ENCODE results near the gene SEPTIN3.

SEPTIN3 gene

GRCh38 chr22:41975299-41976069 is 6.2 kb downstream of the SEPTIN3 start:
- no peak for FAIRE-seq

GRCh38 chr22:41976070-41976901 is 7.0 kb downstream of the SEPTIN3 start:
- FAIRE-seq, result no peak
- DNase-seq (ENCODE audit: insufficient read length, low spot score), result peak; percentile 22

More at GRCh38 chr22:41975299-41976069, 6.2 kb downstream of the SEPTIN3 start:
- DNase-seq (ENCODE audit: insufficient read length, low spot score), result no peak

GRCh38 chr22:41976961-41977566 is 7.8 kb downstream of the SEPTIN3 start:
- no peak for DNase-seq (ENCODE audit: insufficient read length, low spot score)
- no peak for FAIRE-seq

- DNase-seq (ENCODE audit: insufficient read length, low spot score), result no peak
- FAIRE-seq, result no peak
Measured at GRCh38 chr22:41978732-41979131, 9.5 kb downstream of the SEPTIN3 start.

- FAIRE-seq (no peak), DNase-seq (ENCODE audit: insufficient read length, low spot score) (no peak)
Measured at GRCh38 chr22:41979423-41980250, 10.4 kb downstream of the SEPTIN3 start.

GRCh38 chr22:41982865-41983264 is 13.6 kb downstream of the SEPTIN3 start:
- FAIRE-seq, result no peak
- no peak for DNase-seq (ENCODE audit: insufficient read length, low spot score)

GRCh38 chr22:41983513-41984405 is 14.5 kb downstream of the SEPTIN3 start:
- DNase-seq (ENCODE audit: insufficient read length, low spot score) (no peak), FAIRE-seq (no peak)

GRCh38 chr22:41987276-41987675 is 18.0 kb downstream of the SEPTIN3 start:
- FAIRE-seq (no peak), DNase-seq (ENCODE audit: insufficient read length, low spot score) (no peak)

- DNase-seq (ENCODE audit: insufficient read length, low spot score) (no peak), FAIRE-seq (no peak)
Measured at GRCh38 chr22:41989246-41989645, 20.0 kb downstream of the SEPTIN3 start.

- no peak for DNase-seq (ENCODE audit: insufficient read length, low spot score)
- FAIRE-seq, result no peak
Measured at GRCh38 chr22:41991111-41991510, 21.9 kb downstream of the SEPTIN3 start.

- no peak for FAIRE-seq
- DNase-seq (ENCODE audit: insufficient read length, low spot score), result no peak
Measured at GRCh38 chr22:41992496-41992895, 23.3 kb downstream of the SEPTIN3 start.

GRCh38 chr22:41995211-41995610 is 26.0 kb downstream of the SEPTIN3 start:
- no peak for DNase-seq (ENCODE audit: insufficient read length, low spot score)
- FAIRE-seq, result no peak

- FAIRE-seq, result no peak
Measured at GRCh38 chr22:41996826-41997225, 27.6 kb downstream of the SEPTIN3 start.

GRCh38 chr22:41998361-41999261 is 29.4 kb downstream of the SEPTIN3 start, which contains the start of gene WBP2NL:
WBP2NL (plus strand) TSS chr22:41998788; CDS start chr22:41998819, 31 bp downstream.
- DNase-seq (ENCODE audit: insufficient read length, low spot score) (no peak), FAIRE-seq (no peak)

More at GRCh38 chr22:41996826-41997225, 27.6 kb downstream of the SEPTIN3 start:
- DNase-seq (ENCODE audit: insufficient read length, low spot score), result no peak

- DNase-seq (ENCODE audit: insufficient read length, low spot score), result no peak
- FAIRE-seq, result no peak
Measured at GRCh38 chr22:42000466-42000865, 31.2 kb downstream of the SEPTIN3 start.

- DNase-seq (ENCODE audit: insufficient read length, low spot score) (no peak), FAIRE-seq (no peak)
Measured at GRCh38 chr22:42001121-42001520, 31.9 kb downstream of the SEPTIN3 start.

GRCh38 chr22:42001706-42002105 is 32.5 kb downstream of the SEPTIN3 start:
- DNase-seq (ENCODE audit: insufficient read length, low spot score) (no peak), FAIRE-seq (no peak)

GRCh38 chr22:42007922-42008321 is 38.7 kb downstream of the SEPTIN3 start:
- DNase-seq (ENCODE audit: insufficient read length, low spot score) (no peak), FAIRE-seq (no peak)

Data from HTR-8/SVneo (cell line).